ENCODE results near the gene SOS1. TPM values are rescaled to one million over a fixed set of nuclear protein-coding genes. Genes with fewer than 3 reads are reported as not detected.

Gene SOS1
- total and polyA plus RNA-seq, 2 experiments from 2014 or later: 5.0 to 22.0 TPM

- 79 to 83% methylated on average over 3 of the region's 3 CpGs for WGBS, 2 experiments (ENCODE audit: low coverage in 1 of 2, low lambda C conversion rate in 2 of 2, missing lambda C conversion rate in 2 of 2)
- H3F3A ChIP-seq (ENCODE audit: insufficient read depth): peaks cover 1% of the 10 kb centered on the region
- DNase-seq: no peak
- H3K4me3 ChIP-seq: no peak overlapping the region
- H2AFZ ChIP-seq: no peak overlapping the region
- H3K4me1 ChIP-seq (ENCODE audit: insufficient read depth): peaks cover 2% of the 10 kb centered on the region
- no peaks in the 10 kb centered on the region for H4K20me1 ChIP-seq (ENCODE audit: insufficient read depth)
- TF ChIP-seq EZH2phosphoT487 (IDR thresholded peaks at IDR 0.05; ENCODE audit: insufficient read depth, low read depth) (no peak), EZH2 (IDR thresholded peaks at IDR 0.05; ENCODE audit: insufficient read depth, poor library complexity, severe bottlenecking) (no peak)
- H3K9ac ChIP-seq: no peak overlapping the region
- no peaks in the 10 kb centered on the region for H3K36me3 ChIP-seq (ENCODE audit: low read depth)
- no peak overlapping the region for H3K27ac ChIP-seq
- no peak overlapping the region for H3K4me2 ChIP-seq (ENCODE audit: unreplicated experiment)
- in situ Hi-C loops (cut with MboI): no loop called here
- no peaks in the 10 kb centered on the region for H3K9me2 ChIP-seq (ENCODE audit: insufficient read depth)
- no peaks in the 10 kb centered on the region for H3K79me2 ChIP-seq (ENCODE audit: insufficient read depth)
- H3K9me3 ChIP-seq (ENCODE audit: low read depth): no peaks in the 10 kb centered on the region
- no peaks in the 10 kb centered on the region for H3K27me3 ChIP-seq (replicated peaks; ENCODE audit: insufficient read depth)
Measured at GRCh38 chr2:39133215-39133851, 12.5 kb upstream of the SOS1 start.

GRCh38 chr2:39128919-39129391 lies 8.1 kb upstream of the SOS1 start:
- Histone ChIP-seq H3K4me2 (ENCODE audit: unreplicated experiment) (no peak overlapping the region), H2AFZ (no peak overlapping the region), H3F3A (ENCODE audit: insufficient read depth) (peaks cover 28% of the 10 kb centered on the region), H3K79me2 (ENCODE audit: insufficient read depth) (no peaks in the 10 kb centered on the region), H3K27ac (no peak overlapping the region), H3K9me3 (ENCODE audit: low read depth) (no peaks in the 10 kb centered on the region), H3K4me3 (no peak overlapping the region), H3K27me3 (replicated peaks; ENCODE audit: insufficient read depth) (no peaks in the 10 kb centered on the region), H4K20me1 (ENCODE audit: insufficient read depth) (no peaks in the 10 kb centered on the region), H3K36me3 (ENCODE audit: low read depth) (no peaks in the 10 kb centered on the region), H3K9ac (no peak overlapping the region), H3K4me1 (ENCODE audit: insufficient read depth) (peaks cover 16% of the 10 kb centered on the region), H3K9me2 (ENCODE audit: insufficient read depth) (no peaks in the 10 kb centered on the region)
- in situ Hi-C loops (cut with MboI): loop anchor here (10.0 kb wide), 1 partner anchor 96 kb away; no protein-coding TSS in a partner anchor
- peak; percentile 20 for DNase-seq
- TF ChIP-seq EZH2 (IDR thresholded peaks at IDR 0.05; ENCODE audit: insufficient read depth, poor library complexity, severe bottlenecking) (no peak), EZH2phosphoT487 (IDR thresholded peaks at IDR 0.05; ENCODE audit: insufficient read depth, low read depth) (no peak)
- 94 to 96% methylated on average over 1 of the region's 1 CpG for WGBS, 2 experiments (ENCODE audit: low coverage in 1 of 2, low lambda C conversion rate in 2 of 2, missing lambda C conversion rate in 2 of 2)

- in situ Hi-C loops (cut with MboI): loop anchor here (10.0 kb wide), 1 partner anchor 97 kb away; no protein-coding TSS in a partner anchor
- peak overlapping the region; percentile 54 for H3K4me3 ChIP-seq
- 0% methylated on average over 1 of the region's 1 CpG for WGBS, 2 experiments (ENCODE audit: low coverage in 1 of 2, low lambda C conversion rate in 2 of 2, missing lambda C conversion rate in 2 of 2)
Measured at GRCh38 chr2:39127973-39128372, 7.1 kb upstream of the SOS1 start.

GRCh38 chr2:39124746-39125057 lies 3.9 kb upstream of the SOS1 start:
- Histone ChIP-seq H3F3A (ENCODE audit: insufficient read depth) (peaks cover 43% of the 10 kb centered on the region), H3K27me3 (replicated peaks; ENCODE audit: insufficient read depth) (no peaks in the 10 kb centered on the region), H3K9me2 (ENCODE audit: insufficient read depth) (no peaks in the 10 kb centered on the region), H3K79me2 (ENCODE audit: insufficient read depth) (peaks cover 28% of the 10 kb centered on the region), H3K9ac (peak overlapping the region; percentile 88), H2AFZ (peak overlapping the region; percentile 97), H3K9me3 (ENCODE audit: low read depth) (no peaks in the 10 kb centered on the region), H3K4me2 (ENCODE audit: unreplicated experiment) (peak overlapping the region; percentile 87), H3K4me3 (peak overlapping the region; percentile 91), H3K27ac (peak overlapping the region; percentile 76), H3K36me3 (ENCODE audit: low read depth) (no peaks in the 10 kb centered on the region), H4K20me1 (ENCODE audit: insufficient read depth) (no peaks in the 10 kb centered on the region), H3K4me1 (ENCODE audit: insufficient read depth) (peaks cover 28% of the 10 kb centered on the region)
- in situ Hi-C loops (cut with MboI): loop anchor here (10.0 kb wide), 1 partner anchor 100 kb away; no protein-coding TSS in a partner anchor
- no peak for TF ChIP-seq EZH2phosphoT487 (IDR thresholded peaks at IDR 0.05; ENCODE audit: insufficient read depth, low read depth)
- TF ChIP-seq EZH2 (IDR thresholded peaks at IDR 0.05; ENCODE audit: insufficient read depth, poor library complexity, severe bottlenecking): no peak
- 1 to 2% methylated on average over 10 of the region's 10 CpGs for WGBS, 2 experiments (ENCODE audit: low coverage in 1 of 2, low lambda C conversion rate in 2 of 2, missing lambda C conversion rate in 2 of 2)
- DNase-seq: no peak

More at GRCh38 chr2:39127973-39128372, 7.1 kb upstream of the SOS1 start:
- Histone ChIP-seq H3K9ac (peak overlapping the region; percentile 63), H3K9me2 (ENCODE audit: insufficient read depth) (no peaks in the 10 kb centered on the region), H3K27me3 (replicated peaks; ENCODE audit: insufficient read depth) (no peaks in the 10 kb centered on the region), H3K36me3 (ENCODE audit: low read depth) (no peaks in the 10 kb centered on the region), H4K20me1 (ENCODE audit: insufficient read depth) (no peaks in the 10 kb centered on the region), H3K4me2 (ENCODE audit: unreplicated experiment) (peak overlapping the region; percentile 78), H2AFZ (peak overlapping the region; percentile 82), H3K9me3 (ENCODE audit: low read depth) (no peaks in the 10 kb centered on the region), H3F3A (ENCODE audit: insufficient read depth) (peaks cover 28% of the 10 kb centered on the region), H3K4me1 (ENCODE audit: insufficient read depth) (peaks cover 20% of the 10 kb centered on the region), H3K27ac (peak overlapping the region; percentile 59), H3K79me2 (ENCODE audit: insufficient read depth) (peaks cover 10% of the 10 kb centered on the region)
- TF ChIP-seq EZH2 (IDR thresholded peaks at IDR 0.05; ENCODE audit: insufficient read depth, poor library complexity, severe bottlenecking): no peak
- TF ChIP-seq EZH2phosphoT487 (IDR thresholded peaks at IDR 0.05; ENCODE audit: insufficient read depth, low read depth): no peak
- DNase-seq: peak; percentile 67

Measured in GM23248 (cell line).